ENCODE data around the gene SSH2. TPM values are rescaled to one million over a fixed set of nuclear protein-coding genes. Genes with fewer than 3 reads are reported as not detected.
"Not testable (repeated sequence)": the region's sequence is repeated elsewhere in the genome, so short reads cannot be mapped to it uniquely, and the experiment has no call there.

Gene SSH2
- total RNA-seq, 1 donor from 2014 or later, result 9.8 TPM

GRCh38 chr17:29909236-29910003 is 20.6 kb downstream of the SSH2 start:
- H3K4me3 ChIP-seq (ENCODE audit: low read depth, low read length), result no peak overlapping the region
- no peaks in the 10 kb centered on the region for H3K27me3 ChIP-seq (ENCODE audit: control insufficient read depth, insufficient read depth, low read length)
- DNase-seq (ENCODE audit: low read depth), result no peak
- no peak for TF ChIP-seq CTCF (IDR thresholded peaks at IDR 0.05; ENCODE audit: insufficient read depth, low read length, poor library complexity, severe bottlenecking)
- no peaks in the 10 kb centered on the region for H3K36me3 ChIP-seq (ENCODE audit: control insufficient read depth, insufficient read depth, low read length)

DNA sequence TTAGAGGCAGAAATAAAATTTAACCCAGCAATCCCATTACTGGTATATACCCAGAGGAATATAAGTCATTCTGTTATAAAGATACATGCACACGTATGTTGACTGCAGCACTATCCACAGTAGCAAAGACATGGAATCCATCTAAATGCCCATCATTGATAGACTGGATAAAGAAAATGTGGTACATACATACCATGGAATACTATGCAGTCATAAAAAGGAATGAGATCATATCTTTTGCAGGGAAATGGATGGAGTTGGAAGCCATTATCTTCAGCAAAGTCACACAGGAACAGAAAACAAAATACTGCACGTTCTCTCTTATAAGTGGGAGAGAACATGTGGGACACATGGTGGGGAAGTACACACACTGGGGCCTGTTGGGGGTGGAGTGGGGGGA is 23.1 kb downstream of the SSH2 start:
- no peak overlapping the region for H3K4me3 ChIP-seq (ENCODE audit: low read depth, low read length)
- no peaks in the 10 kb centered on the region for H3K36me3 ChIP-seq (ENCODE audit: control insufficient read depth, insufficient read depth, low read length)
- DNase-seq (ENCODE audit: low read depth), result no peak
- no peak for TF ChIP-seq CTCF (IDR thresholded peaks at IDR 0.05; ENCODE audit: insufficient read depth, low read length, poor library complexity, severe bottlenecking)
- H3K27me3 ChIP-seq (ENCODE audit: control insufficient read depth, insufficient read depth, low read length), result no peaks in the 10 kb centered on the region

DNA sequence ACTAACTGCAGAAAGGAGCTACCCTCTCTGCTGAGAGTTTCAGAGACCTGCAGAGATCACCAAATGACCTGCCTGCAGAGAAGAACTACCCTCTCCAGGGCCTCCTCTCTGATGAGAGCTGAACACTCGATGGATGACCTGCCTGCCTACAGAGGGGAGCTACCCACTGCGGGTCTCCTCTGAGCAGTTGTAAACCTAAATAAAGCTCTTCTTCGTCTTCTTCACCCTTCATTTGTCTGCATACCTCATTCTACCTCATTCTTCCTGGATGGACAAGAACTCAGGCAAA is 24.2 kb downstream of the SSH2 start:
- H3K4me3 ChIP-seq (ENCODE audit: low read depth, low read length), result no peak overlapping the region

GRCh38 chr17:29905086-29905878 is 24.7 kb downstream of the SSH2 start:
- DNase-seq (ENCODE audit: low read depth), result no peak
- Histone ChIP-seq H3K4me3 (ENCODE audit: low read depth, low read length) (no peak overlapping the region), H3K36me3 (ENCODE audit: control insufficient read depth, insufficient read depth, low read length) (no peaks in the 10 kb centered on the region), H3K27me3 (ENCODE audit: control insufficient read depth, insufficient read depth, low read length) (no peaks in the 10 kb centered on the region)
- TF ChIP-seq CTCF (IDR thresholded peaks at IDR 0.05; ENCODE audit: insufficient read depth, low read length, poor library complexity, severe bottlenecking), result no peak

More for the DNA sequence above, 24.2 kb downstream of the SSH2 start:
- no peak for DNase-seq (ENCODE audit: low read depth)
- Histone ChIP-seq H3K36me3 (ENCODE audit: control insufficient read depth, insufficient read depth, low read length) (no peaks in the 10 kb centered on the region), H3K27me3 (ENCODE audit: control insufficient read depth, insufficient read depth, low read length) (no peaks in the 10 kb centered on the region)
- TF ChIP-seq CTCF (IDR thresholded peaks at IDR 0.05; ENCODE audit: insufficient read depth, low read length, poor library complexity, severe bottlenecking), result no peak

DNA sequence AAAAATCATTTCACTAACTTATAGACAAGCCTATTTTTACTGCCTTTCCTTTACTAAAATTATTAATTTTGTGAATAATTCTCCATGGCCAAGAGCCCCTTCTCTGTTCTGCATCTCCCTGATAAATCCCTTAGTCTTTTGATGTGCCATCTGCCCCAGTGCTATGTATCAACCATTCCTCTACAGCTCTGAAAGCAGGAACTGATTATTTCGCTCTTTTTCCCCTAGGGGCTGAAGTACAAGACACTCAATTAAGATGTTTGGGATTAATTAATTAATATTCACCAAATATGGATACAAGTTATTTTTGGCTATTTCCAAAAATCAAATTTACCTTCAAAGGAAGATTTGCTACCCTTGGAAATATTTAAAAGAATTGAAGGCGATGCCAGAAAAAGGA is 26.6 kb downstream of the SSH2 start:
- Histone ChIP-seq H3K27me3 (ENCODE audit: control insufficient read depth, insufficient read depth, low read length) (no peaks in the 10 kb centered on the region), H3K4me3 (ENCODE audit: low read depth, low read length) (no peak overlapping the region), H3K36me3 (ENCODE audit: control insufficient read depth, insufficient read depth, low read length) (no peaks in the 10 kb centered on the region)
- no peak for TF ChIP-seq CTCF (IDR thresholded peaks at IDR 0.05; ENCODE audit: insufficient read depth, low read length, poor library complexity, severe bottlenecking)
- no peak for DNase-seq (ENCODE audit: low read depth)

GRCh38 chr17:29897136-29897535 is 32.9 kb downstream of the SSH2 start:
- not testable (repeated sequence) for H3K36me3 ChIP-seq (ENCODE audit: control insufficient read depth, insufficient read depth, low read length)

More at GRCh38 chr17:29897136-29897535, 32.9 kb downstream of the SSH2 start:
- not testable (repeated sequence) for H3K4me3 ChIP-seq (ENCODE audit: low read depth, low read length); DNase-seq (ENCODE audit: low read depth); H3K27me3 ChIP-seq (ENCODE audit: control insufficient read depth, insufficient read depth, low read length)

Data from kidney epithelial cell (primary cell).